Smooth muscle cell of the coronary artery (primary cell): Measurements from ENCODE around the gene FAM83B. TPM values are rescaled to one million over a fixed set of nuclear protein-coding genes. Genes with fewer than 3 reads are reported as not detected.

ENCODE experiments used
- total RNA-seq: library from RNA; depleted of rRNA; stranded (reverse); fragments of >200 nt; gene quantifications from 2 replicates; pipeline ENCODE4 v1.2.3, GENCODE V29; 2014; ENCODE audit warnings: low replicate concordance

The FAM83B gene
- total RNA-seq: not detected in 2 replicates

GRCh38 chr6:54846243-54846856, at the start of gene FAM83B:
Gene FAM83B, plus strand, starts transcription at chr6:54846771. Its CDS starts 23,476 bp downstream, at chr6:54870247.

